Measurements from ENCODE around the gene PPP1CC.

PPP1CC gene

DNA sequence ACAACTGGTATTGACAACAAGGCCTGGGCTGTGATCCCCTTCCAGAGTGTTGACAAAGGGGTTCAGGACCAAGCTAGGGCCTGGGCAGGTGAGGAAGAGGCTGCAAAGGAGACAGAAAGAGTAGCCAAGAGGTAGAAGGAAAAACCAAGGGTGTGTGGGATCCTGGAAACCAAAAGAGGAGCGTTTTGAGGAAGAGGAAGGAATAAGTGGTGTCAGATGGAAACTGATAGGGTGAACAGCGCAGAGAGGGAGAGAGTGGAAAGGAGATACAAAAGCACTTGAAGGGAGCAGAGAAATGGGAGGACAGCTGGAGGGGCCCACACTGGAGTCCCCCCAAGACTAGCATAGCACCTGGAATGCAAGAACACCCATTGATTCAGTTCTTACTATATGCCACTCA is 45.5 kb downstream of the PPP1CC start:
- FAIRE-seq = no peak
- TF ChIP-seq POLR2A (IDR thresholded peaks at IDR 0.05; ENCODE audit: low read depth, low read length) = no peak
- no peak for DNase-seq (ENCODE audit: insufficient read length, low spot score)

DNA sequence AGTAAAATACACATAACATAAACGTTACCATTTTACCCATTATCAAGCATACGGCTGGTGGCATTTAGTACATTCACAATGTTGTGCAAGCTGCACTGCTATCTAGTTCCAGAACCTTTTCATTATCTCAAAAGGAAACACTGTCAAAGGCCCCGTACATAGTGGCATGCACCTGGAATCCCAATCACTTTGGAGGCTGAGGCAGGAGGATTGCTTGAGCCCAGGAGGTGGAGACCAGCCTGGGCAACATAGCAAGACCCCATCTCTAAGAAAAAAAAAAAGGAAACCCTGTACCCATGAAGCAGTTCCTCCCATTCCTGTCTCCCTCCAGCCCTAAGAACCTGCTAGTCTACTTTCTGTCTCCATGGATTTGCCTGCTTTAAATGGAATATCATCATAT is 46.4 kb downstream of the PPP1CC start:
- TF ChIP-seq POLR2A (IDR thresholded peaks at IDR 0.05; ENCODE audit: low read depth, low read length) = no peak
- DNase-seq (ENCODE audit: insufficient read length, low spot score) = no peak
- FAIRE-seq = no peak

DNA sequence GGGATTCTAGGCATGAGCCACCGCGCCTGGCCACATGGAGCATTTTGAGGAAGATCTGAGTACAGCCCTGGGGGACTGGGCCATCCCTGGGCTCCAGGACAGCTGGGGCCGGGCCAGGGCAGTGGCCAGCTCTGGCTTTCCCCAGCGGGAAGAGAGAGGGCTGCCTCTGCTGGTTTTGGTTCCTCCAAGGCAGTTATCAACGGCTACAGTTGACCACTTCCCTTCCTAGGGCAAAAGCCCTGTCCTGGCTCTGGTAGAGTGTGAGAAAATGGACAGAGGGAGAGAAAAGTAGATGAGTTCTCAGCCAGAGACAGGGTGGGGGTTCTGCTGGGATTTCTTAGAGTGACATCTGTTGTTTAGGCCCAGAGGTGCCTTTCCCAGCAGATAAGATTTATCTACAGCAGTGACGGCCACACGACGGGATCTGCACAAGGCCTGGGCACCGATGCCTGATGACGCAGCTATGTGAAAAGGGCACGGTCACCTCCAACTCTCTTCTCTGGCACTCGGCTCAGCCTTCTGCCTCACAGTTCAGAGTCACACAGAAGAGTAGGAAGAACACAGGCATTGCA is 48.3 kb downstream of the PPP1CC start:
- FAIRE-seq = no peak
- no peak for DNase-seq (ENCODE audit: insufficient read length, low spot score)
- no peak for TF ChIP-seq POLR2A (IDR thresholded peaks at IDR 0.05; ENCODE audit: low read depth, low read length)

DNA sequence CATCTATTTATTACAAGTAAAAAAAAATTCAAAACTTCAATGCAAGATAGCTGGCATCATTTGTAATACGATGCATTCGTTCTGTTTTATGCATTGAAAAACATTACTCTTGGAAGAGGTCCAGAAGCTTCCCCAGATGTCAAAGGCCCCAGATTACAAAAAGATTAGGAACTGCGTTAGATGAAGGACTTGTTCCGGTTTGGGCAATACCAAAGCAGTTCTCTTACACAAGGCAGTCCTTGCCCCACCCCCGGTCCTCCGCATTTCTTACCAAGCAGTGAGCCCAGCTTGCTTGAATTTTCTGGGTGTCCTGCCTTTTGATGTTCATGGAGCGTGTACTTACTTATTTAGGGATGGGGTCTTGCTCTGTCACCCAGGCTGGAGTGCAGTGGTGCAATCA is 49.0 kb downstream of the PPP1CC start:
- DNase-seq (ENCODE audit: insufficient read length, low spot score) (no peak), FAIRE-seq (no peak)

DNA sequence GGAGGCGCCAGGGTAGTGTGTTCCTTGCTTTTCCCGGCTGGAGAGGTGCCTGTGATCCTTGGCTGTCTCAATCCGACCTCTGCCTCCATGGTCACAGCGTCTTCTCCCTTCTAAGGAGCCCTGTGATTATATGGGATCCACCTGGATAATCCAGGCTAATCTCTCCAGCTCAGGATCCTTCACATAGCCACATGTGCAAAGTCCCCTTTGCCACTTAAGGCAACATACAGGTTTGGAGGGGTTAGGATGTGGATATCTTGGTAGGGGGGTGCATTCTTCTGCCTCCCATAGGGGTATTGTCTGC is 52.6 kb downstream of the PPP1CC start:
- no peak for DNase-seq (ENCODE audit: insufficient read length, low spot score)
- no peak for FAIRE-seq
- no peak for TF ChIP-seq POLR2A (IDR thresholded peaks at IDR 0.05; ENCODE audit: low read depth, low read length)

More for the DNA sequence above, 49.0 kb downstream of the PPP1CC start:
- TF ChIP-seq POLR2A (IDR thresholded peaks at IDR 0.05; ENCODE audit: low read depth, low read length) = no peak

DNA sequence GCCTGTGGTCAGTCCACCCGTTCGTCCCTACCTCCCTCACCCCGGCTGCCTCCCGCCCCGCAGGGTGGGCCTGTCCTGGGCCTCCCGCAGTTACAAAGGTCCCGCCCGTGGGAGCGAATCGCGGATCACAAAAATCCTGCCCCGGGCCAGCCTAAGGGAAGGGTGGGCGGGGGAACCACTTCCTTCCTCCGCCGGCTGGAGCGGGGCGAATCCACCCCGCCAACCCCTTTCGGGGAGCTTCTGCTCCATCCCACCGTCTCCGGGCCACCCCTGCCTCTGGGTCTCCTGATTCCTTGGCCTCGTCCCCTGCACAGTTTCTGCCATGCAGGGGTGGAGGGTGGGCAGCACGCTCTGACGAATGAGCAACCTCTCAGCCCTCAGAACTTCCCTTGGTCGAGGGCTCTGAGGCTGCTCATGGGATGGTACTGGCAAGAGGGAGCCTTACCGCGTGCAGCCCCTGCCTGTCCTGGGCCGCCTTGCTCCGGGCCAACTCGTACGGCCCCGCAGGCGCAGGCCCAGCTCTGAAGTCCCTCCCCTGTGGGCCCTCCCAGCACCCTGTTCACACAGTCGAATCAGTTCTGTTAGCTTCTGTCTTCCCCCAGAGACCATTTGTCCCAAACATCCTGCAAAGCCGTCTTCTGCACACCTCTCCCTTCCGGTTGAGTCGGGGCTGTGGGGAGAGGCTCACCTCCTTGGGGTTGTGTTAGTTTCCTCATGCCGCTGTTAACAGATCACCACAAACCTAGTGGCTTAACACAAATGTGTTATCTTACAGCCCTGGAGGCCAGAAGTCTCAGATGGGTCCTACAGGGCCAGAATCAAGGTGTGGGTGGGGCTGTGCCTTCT is 53.2 kb downstream of the PPP1CC start:
- DNase-seq (ENCODE audit: insufficient read length, low spot score) (no peak), FAIRE-seq (no peak)
- TF ChIP-seq POLR2A (IDR thresholded peaks at IDR 0.05; ENCODE audit: low read depth, low read length) = no peak

DNA sequence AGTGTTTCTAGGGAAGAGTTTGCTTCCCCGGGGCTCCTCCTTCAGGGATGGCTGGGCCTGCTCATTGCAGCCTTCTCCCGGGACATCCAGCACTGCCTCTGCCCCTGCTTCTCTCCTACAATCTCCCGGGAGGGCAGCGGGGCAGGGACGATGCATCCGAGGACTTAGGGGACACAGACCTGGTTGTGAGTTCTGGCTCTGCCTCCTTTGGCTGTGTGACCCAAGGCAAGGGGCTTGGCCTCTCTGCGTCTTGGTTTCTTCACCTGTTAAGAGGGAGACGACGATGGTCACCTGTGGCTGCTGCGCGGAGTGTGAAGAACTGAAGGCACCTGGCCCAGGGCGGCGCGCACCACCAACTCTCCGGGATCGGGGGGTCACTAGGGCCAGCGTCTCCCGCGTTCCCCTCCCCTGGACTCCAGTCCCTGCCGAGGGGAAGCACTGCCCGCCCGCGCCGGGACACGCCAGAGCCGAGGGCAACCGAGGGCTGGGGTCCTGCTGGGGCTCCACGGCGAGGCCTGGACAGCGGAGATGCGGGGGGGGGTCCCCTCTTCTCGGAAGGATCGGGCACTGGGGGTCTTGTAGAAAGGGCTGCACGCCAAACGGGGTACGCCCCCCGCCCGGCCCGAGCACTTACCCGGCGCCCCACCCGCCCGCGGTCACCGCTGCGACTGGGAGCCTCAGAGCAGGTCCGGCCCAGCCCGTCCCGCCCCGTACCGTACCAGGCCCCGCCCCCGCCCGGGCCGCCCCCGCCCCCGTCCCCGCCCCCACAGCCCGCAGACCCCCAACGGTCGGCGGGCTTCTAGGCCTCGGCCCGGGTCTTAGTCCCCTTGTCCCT is 54.0 kb downstream of the PPP1CC start, which contains the start of gene HVCN1:
TSS of gene HVCN1 (minus strand) at position 670 of the 835 bp plus-strand sequence. CDS start 5,870 bp downstream, outside the sequence.
- TF ChIP-seq POLR2A (IDR thresholded peaks at IDR 0.05; ENCODE audit: low read depth, low read length) = no peak
- DNase-seq (ENCODE audit: insufficient read length, low spot score) (no peak), FAIRE-seq (no peak)

DNA sequence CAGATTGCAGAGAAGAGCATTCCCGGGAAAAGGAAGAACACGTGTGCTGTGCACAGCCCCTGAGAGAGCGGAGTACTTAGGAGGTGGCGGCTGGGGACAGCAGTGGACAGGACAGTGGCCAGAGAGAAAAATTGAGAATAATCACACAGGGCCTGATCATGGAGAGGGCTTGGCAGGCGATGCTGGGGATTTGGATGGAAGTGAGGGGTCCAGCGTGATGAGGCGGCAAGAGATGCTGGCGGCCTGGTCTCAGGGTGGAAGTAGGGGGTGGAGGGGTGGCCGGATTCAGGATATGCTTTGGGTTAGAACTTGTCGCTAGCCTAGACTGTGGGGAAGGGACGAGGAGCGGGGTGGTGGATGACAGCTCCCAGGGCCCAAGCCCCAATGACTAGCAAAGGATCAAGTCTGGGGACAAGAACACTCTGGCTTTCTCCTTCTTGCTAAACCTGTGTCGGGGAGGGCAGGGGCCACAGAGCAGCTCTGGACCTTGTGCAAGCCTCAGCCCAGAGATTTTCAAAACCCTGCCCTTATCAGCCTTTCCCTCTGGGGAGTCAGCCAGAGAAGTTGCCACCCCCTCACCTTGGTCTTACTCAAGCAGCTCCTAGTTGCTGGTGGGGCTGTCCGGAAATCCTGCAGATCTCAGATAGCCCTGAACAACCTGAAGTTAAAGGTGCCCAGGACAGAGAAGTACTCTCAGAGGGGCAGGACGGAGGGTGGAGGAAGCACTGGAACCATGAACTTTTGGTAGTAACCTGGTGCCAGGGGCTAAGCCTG is 55.1 kb downstream of the PPP1CC start:
- FAIRE-seq = no peak
- no peak for TF ChIP-seq POLR2A (IDR thresholded peaks at IDR 0.05; ENCODE audit: low read depth, low read length)
- no peak for DNase-seq (ENCODE audit: insufficient read length, low spot score)

DNA sequence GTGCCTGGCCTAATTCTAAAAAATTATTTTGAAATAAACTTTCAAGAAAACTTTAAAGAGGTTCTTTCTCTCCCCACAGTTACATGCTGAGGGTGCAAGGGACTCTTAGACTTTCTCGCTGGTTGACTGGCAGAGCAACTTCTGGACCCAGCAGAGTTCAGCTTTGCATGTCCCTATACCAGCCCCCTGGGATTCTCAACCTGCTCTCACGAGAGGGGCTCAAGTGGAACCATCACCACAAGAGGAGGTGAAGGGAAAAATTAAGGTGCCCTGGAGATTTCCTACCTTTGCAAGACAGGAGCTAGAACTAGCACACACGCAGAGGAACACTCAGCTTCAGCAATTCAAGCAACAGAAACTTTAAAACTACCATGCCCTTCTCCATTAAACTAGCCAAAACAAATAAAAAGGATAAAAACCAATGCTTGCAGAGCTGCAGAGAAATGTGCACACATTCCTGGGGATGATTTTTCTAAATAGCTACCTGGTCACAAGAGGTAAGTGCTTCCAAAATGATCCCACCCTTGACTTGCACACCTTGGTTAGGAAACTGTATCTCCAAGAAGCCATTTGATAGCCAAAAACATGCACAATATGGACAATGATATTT is 56.3 kb downstream of the PPP1CC start:
- no peak for FAIRE-seq

DNA sequence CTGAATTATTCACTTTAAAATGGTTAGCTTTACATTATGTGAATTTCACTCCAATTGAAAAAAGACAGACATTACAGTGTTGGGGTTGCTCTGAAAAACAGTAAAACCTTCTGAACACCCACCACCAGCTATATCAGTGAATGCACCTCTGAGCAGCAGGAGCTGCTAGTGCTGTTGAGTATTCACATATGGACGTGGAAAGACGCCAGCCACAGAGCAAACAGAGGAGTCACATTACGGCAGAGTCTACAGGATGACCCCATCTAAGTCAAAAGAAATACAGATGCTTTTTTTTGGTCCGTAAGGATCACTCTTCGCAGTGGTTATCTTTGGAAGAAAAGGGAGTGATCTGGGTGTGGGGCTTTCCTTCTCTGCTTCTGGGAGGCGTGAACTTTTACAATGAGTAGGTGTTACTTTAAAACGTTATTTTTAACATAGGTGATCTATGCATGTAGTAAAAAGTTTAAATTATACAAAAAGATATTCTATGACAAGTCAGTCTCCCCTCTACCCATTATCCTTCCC is 58.3 kb downstream of the PPP1CC start:
- DNase-seq (ENCODE audit: insufficient read length, low spot score) (no peak), FAIRE-seq (no peak)
- no peak for TF ChIP-seq POLR2A (IDR thresholded peaks at IDR 0.05; ENCODE audit: low read depth, low read length)

More for the DNA sequence above, 56.3 kb downstream of the PPP1CC start:
- DNase-seq (ENCODE audit: insufficient read length, low spot score) = no peak
- no peak for TF ChIP-seq POLR2A (IDR thresholded peaks at IDR 0.05; ENCODE audit: low read depth, low read length)

DNA sequence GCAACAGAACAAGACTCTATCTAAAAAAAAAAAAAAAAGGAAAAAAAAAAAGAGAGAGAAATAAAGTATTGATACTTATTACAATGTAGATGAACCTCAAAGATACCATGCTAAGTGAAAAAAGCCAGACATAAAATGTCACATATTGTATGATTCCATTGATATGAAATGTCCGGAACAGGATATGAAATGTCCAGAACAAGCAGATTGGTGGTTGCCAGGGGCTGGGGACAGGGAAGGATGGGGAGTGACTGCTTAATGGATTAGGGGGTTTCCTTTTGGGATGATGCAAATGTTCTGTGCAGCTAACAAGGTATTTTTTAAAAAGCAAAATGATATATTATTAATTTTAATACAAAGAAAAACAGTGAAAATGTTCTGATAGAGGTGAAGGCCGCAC is 58.8 kb downstream of the PPP1CC start:
- no peak for TF ChIP-seq POLR2A (IDR thresholded peaks at IDR 0.05; ENCODE audit: low read depth, low read length)
- DNase-seq (ENCODE audit: insufficient read length, low spot score) (no peak), FAIRE-seq (no peak)

DNA sequence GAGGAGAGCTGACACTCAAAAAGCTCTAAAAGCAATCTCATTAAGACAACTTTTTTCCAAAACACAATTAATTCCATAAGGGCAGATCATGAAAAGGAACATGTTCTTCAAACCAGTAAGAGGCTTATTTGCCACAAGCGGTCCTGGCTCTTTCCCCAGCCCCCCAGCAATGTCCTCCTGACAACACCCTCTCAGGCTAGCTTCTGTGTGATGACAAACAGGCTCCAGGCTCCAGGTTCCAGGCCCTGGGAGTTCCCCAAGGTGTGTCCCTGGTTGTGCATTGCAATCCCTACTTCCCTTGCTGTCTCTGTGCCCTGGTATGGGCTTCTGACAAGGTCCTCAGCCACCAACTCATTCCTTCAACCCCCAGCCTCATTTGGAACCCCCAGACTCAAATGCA is 62.7 kb downstream of the PPP1CC start:
- DNase-seq (ENCODE audit: insufficient read length, low spot score) = no peak
- no peak for FAIRE-seq
- no peak for TF ChIP-seq POLR2A (IDR thresholded peaks at IDR 0.05; ENCODE audit: low read depth, low read length)

DNA sequence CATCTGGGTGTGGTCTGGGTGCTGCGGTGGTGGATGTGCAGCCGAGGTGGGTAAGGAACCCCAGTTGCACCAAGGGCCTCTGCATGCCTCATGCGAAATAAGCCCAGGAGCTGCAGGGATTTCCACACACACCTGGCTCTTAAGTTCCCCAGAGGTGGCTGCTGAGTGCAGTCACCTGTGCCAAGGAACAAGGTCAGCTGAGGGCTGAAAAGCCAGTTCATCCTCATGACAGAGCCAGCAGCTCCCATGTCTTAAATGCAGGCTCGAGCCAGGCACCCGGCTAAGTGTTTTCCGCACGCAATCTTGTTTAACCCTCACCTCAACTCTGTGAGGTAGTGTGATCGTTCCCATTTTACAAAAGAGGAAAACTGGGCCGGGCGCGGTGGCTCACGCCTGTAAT is 63.5 kb downstream of the PPP1CC start:
- no peak for DNase-seq (ENCODE audit: insufficient read length, low spot score)
- FAIRE-seq = no peak
- TF ChIP-seq POLR2A (IDR thresholded peaks at IDR 0.05; ENCODE audit: low read depth, low read length) = no peak

Measured in H54 (cell line).